ENCODE results near the gene CDK11A.
"Not testable (repeated sequence)": the region's sequence is repeated elsewhere in the genome, so short reads cannot be mapped to it uniquely, and the experiment has no call there.

The CDK11A gene

DNA sequence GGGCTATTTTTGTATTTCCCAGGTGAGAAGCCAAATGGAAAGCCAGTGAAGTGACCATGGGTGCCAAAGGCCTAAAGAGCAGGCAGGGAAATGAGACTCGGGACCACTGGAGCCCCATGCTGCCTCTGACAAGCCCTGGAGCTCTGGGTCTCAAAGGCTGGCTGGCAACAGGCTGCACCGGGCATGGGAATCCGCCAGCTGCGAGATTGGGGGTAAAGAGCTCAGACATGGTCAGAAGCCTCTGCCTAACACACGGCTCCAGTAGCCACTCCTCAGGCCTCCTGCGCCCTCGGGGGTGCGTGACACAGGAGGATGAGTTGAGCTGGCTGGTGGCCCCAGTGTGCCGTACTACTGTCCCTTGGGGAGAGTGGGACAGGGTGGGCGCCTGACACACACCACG lies 59.8 kb downstream of the CDK11A start:
- not testable (repeated sequence) for H3K9me3 ChIP-seq (ENCODE audit: control insufficient read depth, low read length); H3K27me3 ChIP-seq (replicated peaks; ENCODE audit: control insufficient read depth, insufficient read depth, low read length); H3K9ac ChIP-seq (ENCODE audit: low read length); DNase-seq (ENCODE audit: low read depth); H3K4me3 ChIP-seq (ENCODE audit: low read length)
- H3K4me1 ChIP-seq (ENCODE audit: control insufficient read depth, insufficient read depth, low read length): peaks cover 13% of the 10 kb centered on the region
- peaks cover 30% of the 10 kb centered on the region for H3K36me3 ChIP-seq (ENCODE audit: control insufficient read depth, insufficient read depth, low read length, severe bottlenecking)

DNA sequence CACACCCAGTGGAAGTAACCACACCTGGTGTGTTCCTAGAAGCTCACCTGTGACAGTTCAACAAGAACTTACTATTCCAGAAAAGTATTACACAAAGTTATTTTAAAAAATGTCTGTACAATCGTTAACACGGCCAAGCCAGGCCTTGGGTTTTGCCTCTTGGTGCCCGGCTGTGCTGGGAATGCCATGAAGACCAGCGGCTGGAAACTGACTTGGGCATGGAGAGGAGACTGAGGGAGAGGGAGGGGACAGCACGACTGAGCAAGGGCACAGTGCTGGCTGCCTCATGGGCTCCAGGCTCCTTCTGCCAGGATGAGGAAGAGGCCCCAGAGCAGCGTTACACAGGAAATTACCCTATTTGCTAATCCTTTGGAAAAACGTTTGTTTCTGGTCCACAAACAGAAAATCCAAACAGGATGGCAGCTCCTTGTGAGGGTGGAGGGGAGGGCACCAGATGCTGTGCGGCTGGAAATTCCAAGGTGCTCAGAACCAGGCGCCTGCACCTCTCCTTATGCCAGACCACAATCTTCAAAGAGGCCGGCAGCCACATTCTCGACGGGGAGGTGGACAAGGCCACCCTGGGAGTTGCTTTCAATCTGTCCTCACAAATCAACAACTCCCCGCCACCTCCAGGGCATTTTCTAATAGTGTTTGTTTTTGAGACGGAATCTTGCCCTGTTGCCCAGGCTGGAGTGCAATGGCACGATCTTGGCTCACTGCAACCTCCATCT lies 61.2 kb downstream of the CDK11A start:
- Histone ChIP-seq H3K4me3 (ENCODE audit: low read length) (peak overlapping the region; percentile 52), H3K4me1 (ENCODE audit: control insufficient read depth, insufficient read depth, low read length) (peaks cover 13% of the 10 kb centered on the region), H3K9ac (ENCODE audit: low read length) (peak overlapping the region; percentile 77), H3K36me3 (ENCODE audit: control insufficient read depth, insufficient read depth, low read length, severe bottlenecking) (peaks cover 22% of the 10 kb centered on the region)
- not testable (repeated sequence) for H3K9me3 ChIP-seq (ENCODE audit: control insufficient read depth, low read length); H3K27me3 ChIP-seq (replicated peaks; ENCODE audit: control insufficient read depth, insufficient read depth, low read length)
- peak; percentile 12 for DNase-seq (ENCODE audit: low read depth)

DNA sequence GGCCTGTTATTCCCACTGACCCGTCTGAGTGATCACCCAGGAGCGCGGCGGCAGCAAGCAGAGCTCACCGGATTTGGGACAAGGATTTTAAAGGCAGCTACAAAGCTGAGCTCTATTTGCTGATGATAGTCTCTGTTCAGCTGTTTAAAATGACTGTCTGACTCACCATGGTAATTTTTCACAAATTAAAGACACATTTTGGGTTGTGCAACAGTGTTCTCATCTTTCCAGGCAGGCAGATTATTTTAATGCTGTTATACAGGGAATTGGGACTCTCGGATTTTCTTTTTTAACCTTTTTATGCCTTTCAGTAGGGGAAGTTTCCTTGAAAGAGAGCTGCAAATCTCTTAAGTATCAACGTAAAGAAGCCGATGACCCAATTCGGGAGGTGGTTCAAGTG lies 61.8 kb downstream of the CDK11A start:
- not testable (repeated sequence) for H3K9me3 ChIP-seq (ENCODE audit: control insufficient read depth, low read length); H3K27me3 ChIP-seq (replicated peaks; ENCODE audit: control insufficient read depth, insufficient read depth, low read length)
- Histone ChIP-seq H3K4me3 (ENCODE audit: low read length) (peak overlapping the region; percentile 52), H3K4me1 (ENCODE audit: control insufficient read depth, insufficient read depth, low read length) (peaks cover 13% of the 10 kb centered on the region), H3K9ac (ENCODE audit: low read length) (peak overlapping the region; percentile 77), H3K36me3 (ENCODE audit: control insufficient read depth, insufficient read depth, low read length, severe bottlenecking) (peaks cover 20% of the 10 kb centered on the region)
- DNase-seq (ENCODE audit: low read depth): peak; percentile 78

DNA sequence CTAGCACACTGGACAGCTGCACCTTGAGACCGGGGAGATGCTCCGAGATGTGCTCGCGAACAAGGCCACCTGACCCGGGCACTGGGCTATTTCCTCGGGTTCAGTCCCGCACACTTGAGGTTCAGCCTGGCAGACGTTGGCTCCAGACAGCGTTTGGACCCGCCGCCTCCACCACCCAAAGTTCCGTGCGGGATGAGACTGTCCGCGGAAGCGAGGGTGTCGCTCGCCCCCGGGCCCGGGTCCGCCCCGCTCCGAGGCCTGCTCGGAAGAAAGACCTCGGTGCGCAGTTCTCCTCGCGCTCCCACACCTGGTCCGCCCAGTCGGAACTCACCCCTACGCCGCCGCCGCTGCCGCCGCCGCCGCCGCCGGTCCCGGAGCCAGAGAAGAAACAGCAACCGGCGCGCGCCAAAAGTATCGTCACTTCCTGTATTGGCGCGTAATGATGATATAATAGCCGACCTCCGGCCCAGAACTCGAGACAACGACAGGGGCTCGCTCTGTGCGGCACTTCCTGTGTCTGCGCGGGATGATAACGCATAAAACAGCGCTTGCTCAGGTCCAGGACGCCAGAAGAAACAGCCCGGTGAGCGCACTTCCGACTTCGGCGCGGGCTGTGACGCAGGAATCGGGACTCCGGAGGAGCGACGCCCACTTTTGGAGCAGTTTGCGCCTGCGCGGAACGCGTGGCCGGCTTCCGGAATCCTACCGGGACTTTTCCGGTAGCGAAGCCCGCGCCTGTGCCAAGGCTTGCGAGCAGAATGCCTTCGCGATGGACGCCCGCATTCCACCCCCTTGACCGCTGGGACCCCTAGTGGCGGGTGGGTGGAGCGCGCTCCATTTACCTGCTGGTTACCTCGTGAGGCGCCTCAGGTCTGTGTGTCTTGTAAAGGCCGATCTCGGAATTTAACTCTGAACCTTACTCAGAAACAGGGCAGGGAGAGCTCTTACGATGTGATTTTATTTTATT lies 65.3 kb downstream of the CDK11A start, which contains the start of gene CDK11B:
TSS of gene CDK11B (minus strand) at position 422 of the 967 bp plus-strand sequence. CDS start 1,519 bp downstream, outside the sequence.
- not testable (repeated sequence) for H3K9me3 ChIP-seq (ENCODE audit: control insufficient read depth, low read length); H3K27me3 ChIP-seq (replicated peaks; ENCODE audit: control insufficient read depth, insufficient read depth, low read length)
- Histone ChIP-seq H3K9ac (ENCODE audit: low read length) (peak within 1 kb of the TSS; percentile 88), H3K36me3 (ENCODE audit: control insufficient read depth, insufficient read depth, low read length, severe bottlenecking) (peaks cover 26% of the 10 kb centered on the region), H3K4me3 (ENCODE audit: low read length) (peak within 1 kb of the TSS; percentile 80), H3K4me1 (ENCODE audit: control insufficient read depth, insufficient read depth, low read length) (peaks cover 13% of the 10 kb centered on the region)
- DNase-seq (ENCODE audit: low read depth): peak; percentile 94
